ENCODE data around the gene NEK8.

GRCh38 chr17:28688481-28688880 is 40.1 kb upstream of the NEK8 start:
- TF ChIP-seq CTCF (IDR thresholded peaks at IDR 0.05; ENCODE audit: poor library complexity, severe bottlenecking) (no peak), REST (IDR thresholded peaks at IDR 0.05; ENCODE audit: borderline replicate concordance) (no peak), RAD21 (conservative IDR thresholded peaks at IDR 0.05) (no peak), POLR2AphosphoS5 (IDR thresholded peaks at IDR 0.05) (no peak), EP300 (conservative IDR thresholded peaks at IDR 0.05; ENCODE audit: poor library complexity, severe bottlenecking) (no peak), TAF1 (IDR thresholded peaks at IDR 0.05; ENCODE audit: low read depth) (no peak), EZH2 (IDR thresholded peaks at IDR 0.05; ENCODE audit: borderline replicate concordance, insufficient read depth, low read length, poor library complexity, severe bottlenecking) (no peak), MXI1 (conservative IDR thresholded peaks at IDR 0.05; ENCODE audit: poor library complexity, severe bottlenecking) (no peak), SMC3 (conservative IDR thresholded peaks at IDR 0.05; ENCODE audit: poor library complexity) (no peak)
